Ovary (tissue), 3 donors: ENCODE data around the gene DDR2.

Experiments used
- CTCF ChIP-seq, 3 donors: fragments of 450-650 bp in 2 of 3; fragments of 200-600 bp in 1 of 3; IDR thresholded peaks; one replicate each; pipeline versions ENCODE4 v1.5.1 to v1.8.0; 2016 to 2022; ENCODE audit warnings: antibody characterized with exemption in 3 of 3, mild to moderate bottlenecking in 1 of 3
- POLR2A ChIP-seq: fragments of 450-650 bp; IDR thresholded peaks from one replicate; pipeline ENCODE4 v1.6.1; 2017; ENCODE audit warnings: antibody characterized with exemption, mild to moderate bottlenecking, moderate library complexity
- donor health status: DM: no; HTN: no; CAD: no.

- TF ChIP-seq POLR2A: no peak
- TF ChIP-seq CTCF (IDR thresholded peaks at IDR 0.05): no peak
Observed at GRCh38 chr1:162701286-162701685, 69.0 kb downstream of the DDR2 start.
